Thyroid gland (tissue), 4 donors: ENCODE measurements around the gene NDUFA11. TPM values are rescaled to one million over a fixed set of nuclear protein-coding genes. Genes with fewer than 3 reads are reported as not detected.

Experiments
- DNase-seq, 2 donors: peaks; one replicate each; pipeline ENCODE4 v3.0.0-alpha.2; 2019
- H3K27ac ChIP-seq, 3 donors: fragments of 200-600 bp; sonication (generic); 1 replicate in 2 of 3; 2 replicates in 1 of 3; pipeline ENCODE4 v1.5.1; 2016 to 2019; ENCODE audit warnings: mild to moderate bottlenecking in 1 of 3, moderate library complexity in 1 of 3
- H3K27me3 ChIP-seq: fragments of 200-600 bp; sonication (generic); one replicate; pipeline ENCODE4 v1.5.1; 2019
- H3K36me3 ChIP-seq, 2 donors: fragments of 200-600 bp; sonication (generic); one replicate each; pipeline ENCODE4 v1.5.1; 2016 to 2019
- H3K4me1 ChIP-seq, 2 donors: fragments of 200-600 bp; sonication (generic); one replicate each; pipeline ENCODE4 v1.5.1; 2017 to 2019
- H3K4me3 ChIP-seq, 3 donors: fragments of 200-600 bp; sonication (generic); replicated peaks in 1 of 3; 1 replicate in 2 of 3; 2 replicates in 1 of 3; pipeline ENCODE4 v1.5.1; 2016; ENCODE audit warnings: mild to moderate bottlenecking in 1 of 3
- H3K9me3 ChIP-seq: fragments of 200-600 bp; sonication (generic); one replicate; pipeline ENCODE4 v1.5.1; 2017
- POLR2A ChIP-seq, 2 donors: fragments of 450-650 bp; IDR thresholded peaks; one replicate each; pipeline ENCODE4 v1.6.1; 2017; ENCODE audit warnings: antibody characterized with exemption in 2 of 2, mild to moderate bottlenecking in 2 of 2, moderate library complexity in 1 of 2
- WGBS, 2 donors: methylation state at CpG; one replicate each; pipeline ENCODE4 v1.1.5; 2017; 5-methylcytosine and 5-hydroxymethylcytosine counted together
- intact Hi-C: fragments of 100-400 bp; cut with DNase I; formaldehyde crosslinking; loops from one replicate; pipeline ENCODE4 v1.15.1; 2023
- total RNA-seq, 4 donors: library from RNA; depleted of rRNA; stranded (reverse); fragments of >200 nt; gene quantifications; one replicate each; pipeline ENCODE4 v1.2.3, GENCODE V29; 2016
- TF ChIP-seq, protein P1 (sequence below), 6 experiments: fragments of 200-600 bp in 3 of 6; fragments of 450-650 bp in 3 of 6; sonication (generic) in 3 of 6; IDR thresholded peaks; one replicate each; pipeline ENCODE4 v1.5.1; 2016 to 2019; ENCODE audit warnings: antibody characterized with exemption in 6 of 6, mild to moderate bottlenecking in 2 of 6, inconsistent platforms in 1 of 6, moderate library complexity in 1 of 6

The NDUFA11 gene
- total RNA-seq, 4 donors from 2014 or later, result 115 to 325 (median 195) TPM

DNA sequence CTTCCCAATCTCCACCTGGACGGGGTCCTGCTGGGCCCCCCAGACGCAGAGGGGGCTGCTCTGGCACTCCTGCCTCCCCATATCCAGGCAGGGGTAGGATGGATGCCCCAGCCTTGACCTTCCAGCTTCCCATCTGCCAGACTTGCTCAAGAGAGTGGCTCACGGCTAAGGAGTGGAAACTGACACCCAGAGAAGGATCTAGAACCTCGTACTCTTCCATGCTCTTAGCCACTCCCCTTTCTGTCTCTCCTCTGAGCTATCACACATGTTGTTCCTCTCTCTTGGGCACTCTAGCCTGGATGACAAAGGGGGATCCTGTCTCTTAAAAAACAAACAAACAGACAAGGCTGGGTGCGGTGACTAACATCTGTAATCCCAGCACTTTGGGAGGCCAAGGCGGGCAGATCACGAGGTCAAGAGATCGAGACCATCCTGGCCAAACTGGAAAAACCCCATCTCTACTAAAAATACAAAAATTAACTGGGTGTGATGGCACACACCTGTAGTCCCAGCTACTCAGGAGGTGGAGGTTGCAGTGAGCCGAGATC lies 21.1 kb downstream of the NDUFA11 start:
- WGBS, 2 donors, result 62 to 66% methylated on average over 7 to 9 of the region's 9 CpGs
- TF ChIP-seq, protein P1, sequence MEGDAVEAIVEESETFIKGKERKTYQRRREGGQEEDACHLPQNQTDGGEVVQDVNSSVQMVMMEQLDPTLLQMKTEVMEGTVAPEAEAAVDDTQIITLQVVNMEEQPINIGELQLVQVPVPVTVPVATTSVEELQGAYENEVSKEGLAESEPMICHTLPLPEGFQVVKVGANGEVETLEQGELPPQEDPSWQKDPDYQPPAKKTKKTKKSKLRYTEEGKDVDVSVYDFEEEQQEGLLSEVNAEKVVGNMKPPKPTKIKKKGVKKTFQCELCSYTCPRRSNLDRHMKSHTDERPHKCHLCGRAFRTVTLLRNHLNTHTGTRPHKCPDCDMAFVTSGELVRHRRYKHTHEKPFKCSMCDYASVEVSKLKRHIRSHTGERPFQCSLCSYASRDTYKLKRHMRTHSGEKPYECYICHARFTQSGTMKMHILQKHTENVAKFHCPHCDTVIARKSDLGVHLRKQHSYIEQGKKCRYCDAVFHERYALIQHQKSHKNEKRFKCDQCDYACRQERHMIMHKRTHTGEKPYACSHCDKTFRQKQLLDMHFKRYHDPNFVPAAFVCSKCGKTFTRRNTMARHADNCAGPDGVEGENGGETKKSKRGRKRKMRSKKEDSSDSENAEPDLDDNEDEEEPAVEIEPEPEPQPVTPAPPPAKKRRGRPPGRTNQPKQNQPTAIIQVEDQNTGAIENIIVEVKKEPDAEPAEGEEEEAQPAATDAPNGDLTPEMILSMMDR (IDR thresholded peaks at IDR 0.05), result no peak
- no peak for TF ChIP-seq POLR2A (IDR thresholded peaks at IDR 0.05)
- intact Hi-C loops, result no loop called here
- Histone ChIP-seq H3K27ac (peak overlapping the region in 1 of 3 donors; percentile 10), H3K9me3 (no peaks in the 10 kb centered on the region), H3K27me3 (no peaks in the 10 kb centered on the region), H3K36me3 (no peaks in the 10 kb centered on the region), H3K4me3 (no peak overlapping the region), H3K4me1 (peaks cover 9 to 27% of the 10 kb centered on the region in 2 donors)
- no peak for DNase-seq

- H3K27ac ChIP-seq, result peak overlapping the region in 1 of 3 donors; percentile 53
- TF ChIP-seq, protein P1 (IDR thresholded peaks at IDR 0.05), result no peak
- TF ChIP-seq POLR2A (IDR thresholded peaks at IDR 0.05), result no peak
- intact Hi-C loops, result no loop called here
These were observed 21.9 kb downstream of the NDUFA11 start for GRCh38 chr19:5881543-5882299.

DNA sequence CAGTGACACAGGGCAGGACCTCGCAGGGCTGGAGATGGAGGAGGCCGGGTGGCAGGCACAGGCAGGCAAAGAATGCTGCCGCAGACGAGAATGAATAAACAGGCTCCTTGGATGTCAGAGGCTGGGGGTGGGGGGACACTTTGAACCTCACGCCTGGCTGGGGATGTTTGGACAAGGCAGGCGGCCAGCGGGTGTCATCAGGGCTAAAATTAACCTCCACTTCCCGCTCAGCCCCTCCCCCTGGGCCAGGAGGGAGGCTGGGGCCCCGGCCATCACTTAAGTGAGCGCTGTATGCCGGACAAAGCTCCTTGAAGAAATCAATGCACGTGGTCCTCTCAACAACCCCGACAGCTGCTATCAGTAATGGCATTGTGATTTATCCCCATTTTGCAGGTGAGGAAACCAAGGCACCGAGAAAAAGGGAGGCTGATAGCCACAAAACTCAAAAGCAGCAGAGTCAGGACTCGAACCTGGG lies 22.9 kb downstream of the NDUFA11 start:
- intact Hi-C loops, result no loop called here
- Histone ChIP-seq H3K27me3 (no peaks in the 10 kb centered on the region), H3K4me3 (no peak overlapping the region), H3K27ac (peak overlapping the region in 1 of 3 donors; percentile 53), H3K4me1 (peaks cover 9 to 27% of the 10 kb centered on the region in 2 donors), H3K9me3 (no peaks in the 10 kb centered on the region), H3K36me3 (no peaks in the 10 kb centered on the region)
- TF ChIP-seq, protein P1 (IDR thresholded peaks at IDR 0.05), result no peak
- TF ChIP-seq POLR2A (IDR thresholded peaks at IDR 0.05), result no peak
- DNase-seq, result peak; percentile 80 to 85
- 13 to 15% methylated on average over 11 to 14 of the region's 15 CpGs for WGBS, 2 donors

More at GRCh38 chr19:5881543-5882299, 21.9 kb downstream of the NDUFA11 start:
- Histone ChIP-seq H3K9me3 (no peaks in the 10 kb centered on the region), H3K4me3 (no peak overlapping the region), H3K4me1 (peaks cover 9 to 27% of the 10 kb centered on the region in 2 donors), H3K36me3 (no peaks in the 10 kb centered on the region), H3K27me3 (no peaks in the 10 kb centered on the region)
- 56 to 73% methylated on average over 14 to 19 of the region's 19 CpGs for WGBS, 2 donors
- DNase-seq, result no peak

- Histone ChIP-seq H3K36me3 (no peaks in the 10 kb centered on the region), H3K9me3 (no peaks in the 10 kb centered on the region), H3K27ac (peak overlapping the region in 1 of 3 donors; percentile 51), H3K27me3 (no peaks in the 10 kb centered on the region), H3K4me1 (peaks cover 9 to 27% of the 10 kb centered on the region in 2 donors), H3K4me3 (no peak overlapping the region)
- 31 to 39% methylated on average over 6 of the region's 6 CpGs for WGBS, 2 donors
- intact Hi-C loops, result no loop called here
- DNase-seq, result no peak
- no peak for TF ChIP-seq POLR2A (IDR thresholded peaks at IDR 0.05)
- TF ChIP-seq, protein P1 (IDR thresholded peaks at IDR 0.05), result no peak
These were observed 23.4 kb downstream of the NDUFA11 start for GRCh38 chr19:5880196-5880595.

DNA sequence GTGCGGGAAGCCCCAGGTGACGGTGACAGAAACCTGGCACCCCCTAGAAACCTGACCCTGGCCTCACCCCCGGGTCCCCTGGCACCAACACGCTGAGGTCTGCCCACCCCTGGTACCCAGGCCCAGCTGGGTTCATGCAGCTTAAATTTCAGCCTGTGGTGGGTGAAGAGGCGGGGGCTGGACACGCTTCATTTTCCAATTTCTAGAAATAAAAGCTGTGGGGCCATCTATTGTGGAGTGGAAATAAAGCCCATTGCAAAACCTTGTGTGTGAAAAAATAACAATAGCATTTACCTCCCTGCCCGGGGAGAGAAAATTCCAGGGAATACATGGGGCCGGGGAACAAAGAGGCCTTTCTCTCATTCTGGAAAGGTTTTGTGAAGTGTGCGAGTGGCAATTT lies 25.7 kb downstream of the NDUFA11 start:
- TF ChIP-seq, protein P1 (IDR thresholded peaks at IDR 0.05), result no peak
- no peak for TF ChIP-seq POLR2A (IDR thresholded peaks at IDR 0.05)

More for the DNA sequence above, 25.7 kb downstream of the NDUFA11 start:
- Histone ChIP-seq H3K27me3 (no peaks in the 10 kb centered on the region), H3K9me3 (no peaks in the 10 kb centered on the region), H3K27ac (no peak overlapping the region), H3K4me1 (peaks cover 9 to 27% of the 10 kb centered on the region in 2 donors), H3K36me3 (no peaks in the 10 kb centered on the region), H3K4me3 (no peak overlapping the region)
- WGBS, 2 donors, result 78 to 84% methylated on average over 9 of the region's 9 CpGs
- intact Hi-C loops, result no loop called here
- no peak for DNase-seq
